Astrocyte of the cerebellum (primary cell): ENCODE measurements around the gene LRRC37B.
"Not testable (repeated sequence)": the region's sequence is repeated elsewhere in the genome, so short reads cannot be mapped to it uniquely, and the experiment has no call there.

Experiments
- DNase-seq: peaks from one replicate; pipeline ENCODE4 v3.0.0-alpha.2; 2011; ENCODE audit warnings: low read depth
- H3K4me3 ChIP-seq: 2 replicates; pipeline ENCODE4 v1.5.1; 2011; ENCODE audit warnings: mild to moderate bottlenecking, low read depth, low read length, moderate library complexity
- CTCF ChIP-seq: IDR thresholded peaks from 2 replicates; pipeline ENCODE4 v1.5.1; 2012; ENCODE audit warnings: low read length, low read depth, moderate library complexity, mild to moderate bottlenecking; ENCODE audit errors: missing control alignments
- in situ Hi-C: cut with HindIII; loops from 2 replicates; pipeline ENCODE4 v1.10.0; 2017; ENCODE audit warnings: low sequenced_read_pairs

Gene LRRC37B

DNA sequence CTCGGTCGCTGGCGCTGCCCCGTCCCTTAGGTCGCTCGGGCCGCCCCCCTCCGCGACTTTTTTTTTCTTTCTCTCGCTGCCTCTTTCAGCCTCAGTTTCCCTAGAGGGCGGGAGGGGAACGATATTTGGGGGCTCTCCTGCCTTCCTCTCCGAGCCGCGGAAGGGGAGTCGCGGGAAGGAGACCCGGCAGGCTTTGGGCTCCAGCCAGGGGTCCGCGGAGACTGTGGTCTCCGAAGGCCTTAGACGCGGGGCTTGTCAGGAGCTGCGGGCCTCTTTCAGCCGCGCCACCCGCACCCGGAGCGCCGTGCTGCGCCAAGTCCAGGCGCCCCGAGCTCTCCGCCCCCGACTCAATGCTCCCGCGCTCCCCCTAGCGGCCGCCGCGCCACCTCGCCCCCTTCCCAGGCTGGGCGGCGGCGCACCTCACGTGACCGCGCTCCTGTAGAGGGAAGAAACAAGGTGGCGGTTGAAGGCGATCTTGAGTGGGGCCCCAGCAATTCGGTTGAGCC lies at the start of gene LRRC37B:
LRRC37B (plus strand) TSS at position 427 of the 506 bp plus-strand sequence. CDS start 14,010 bp downstream, outside the sequence.
- in situ Hi-C loops = loop anchor here (10.0 kb wide), 1 partner anchor 138 kb away; the partner anchor contains the start of gene RHOT1
- H3K4me3 ChIP-seq = peak within 1 kb of the TSS; percentile 91
- DNase-seq = peak; percentile 28
- TF ChIP-seq CTCF = peak; percentile 85

- H3K4me3 ChIP-seq, in situ Hi-C loops, DNase-seq: not testable (repeated sequence)
Measured at GRCh38 chr17:31964131-31964530, 43.1 kb upstream of the LRRC37B start.

DNA sequence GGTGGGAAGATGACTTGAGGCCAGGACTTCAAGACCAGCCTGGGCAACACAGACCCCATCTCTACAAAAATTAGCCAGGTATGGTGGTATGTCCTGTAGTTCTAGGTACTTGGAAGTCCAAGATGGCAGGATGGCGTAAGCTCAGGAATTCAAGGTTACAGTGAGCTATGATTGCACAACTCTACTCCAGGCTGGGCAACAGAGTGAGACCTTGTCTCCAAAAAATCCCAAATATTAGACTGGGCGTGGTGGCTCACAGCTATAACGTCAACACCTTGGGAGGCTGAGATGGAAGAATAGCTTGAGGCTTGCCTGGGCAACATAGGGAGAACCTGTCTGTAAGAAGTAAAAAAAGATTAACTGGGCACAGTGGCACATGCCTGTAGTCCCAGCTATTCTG lies 39.5 kb upstream of the LRRC37B start:
- DNase-seq = no peak
- in situ Hi-C loops = no loop called here
- no peak overlapping the region for H3K4me3 ChIP-seq
- no peak for TF ChIP-seq CTCF

DNA sequence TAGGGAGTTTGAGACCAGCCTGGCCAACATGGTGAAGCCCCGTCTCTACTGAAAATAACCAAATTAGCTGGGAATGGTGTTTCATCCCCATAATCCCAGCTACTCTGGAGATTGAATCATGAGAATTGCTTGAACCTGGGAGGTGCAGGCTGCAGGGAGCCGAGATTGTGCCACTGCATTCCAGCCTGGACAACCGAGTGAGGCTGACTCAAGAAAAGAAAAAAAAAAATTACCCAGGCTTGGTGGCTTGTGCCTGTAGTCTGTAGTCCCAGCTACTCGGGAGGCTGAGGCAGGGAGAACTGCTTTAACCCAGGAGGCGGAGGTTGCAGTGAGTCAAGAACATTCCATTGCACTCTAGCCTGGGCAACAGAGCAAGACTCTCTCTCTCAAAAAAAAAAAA lies 36.8 kb upstream of the LRRC37B start:
- in situ Hi-C loops, H3K4me3 ChIP-seq, DNase-seq: not testable (repeated sequence)

DNA sequence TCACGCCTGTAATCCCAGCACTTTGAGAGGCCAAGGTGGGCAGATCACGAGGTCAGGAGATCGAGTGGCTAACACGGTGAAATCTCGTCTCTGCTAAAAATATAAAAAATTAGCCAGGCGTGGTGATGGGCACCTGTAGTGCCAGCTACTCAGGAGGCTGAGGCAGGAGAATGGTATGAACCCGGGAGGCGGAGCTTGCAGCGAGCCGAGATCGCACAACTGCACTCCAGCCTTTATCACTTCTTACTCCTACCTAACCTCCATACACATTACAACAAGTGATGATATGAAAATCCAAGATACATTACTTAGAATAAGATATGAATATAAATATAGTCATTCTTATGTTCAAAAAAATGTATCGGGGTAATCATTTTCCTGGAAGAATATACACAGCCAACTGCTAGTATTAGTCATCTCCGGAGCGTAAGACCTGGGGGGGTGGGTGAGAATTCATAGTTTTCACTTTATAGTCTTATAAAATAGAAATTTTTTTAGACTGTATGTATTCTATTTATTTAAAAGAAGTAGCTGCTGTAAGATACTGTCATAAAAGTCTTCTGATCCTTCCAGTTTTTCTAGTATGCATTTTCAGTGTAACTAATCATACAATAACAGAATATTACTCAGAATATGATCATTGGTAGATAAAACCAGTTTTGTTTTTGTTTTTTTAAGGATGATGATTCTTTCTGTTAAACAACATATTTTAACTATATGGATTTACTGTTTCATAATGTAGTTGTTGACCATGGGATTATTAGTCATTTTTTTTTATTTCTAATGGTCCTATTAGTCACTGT lies 32.7 kb upstream of the LRRC37B start:
- H3K4me3 ChIP-seq, in situ Hi-C loops: not testable (repeated sequence)

DNA sequence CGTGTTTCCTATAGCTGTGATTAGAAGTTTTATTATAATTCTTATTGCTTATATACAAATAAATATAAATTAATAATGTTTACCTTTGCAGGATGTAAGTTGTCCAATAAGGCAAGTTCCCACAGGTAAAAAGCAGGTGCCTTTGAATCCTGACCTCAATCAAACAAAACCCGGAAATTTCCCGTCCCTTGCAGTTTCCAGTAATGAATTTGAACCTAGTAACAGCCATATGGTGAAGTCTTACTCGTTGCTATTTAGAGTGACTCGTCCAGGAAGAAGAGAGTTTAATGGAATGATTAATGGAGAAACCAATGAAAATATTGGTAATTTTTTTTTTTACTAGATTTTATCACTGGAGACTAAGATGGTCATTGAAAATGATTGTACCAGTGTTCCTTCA lies 31.8 kb upstream of the LRRC37B start:
- in situ Hi-C loops, DNase-seq, H3K4me3 ChIP-seq: not testable (repeated sequence)

More for the DNA sequence above, 32.7 kb upstream of the LRRC37B start:
- DNase-seq = not testable (repeated sequence)

DNA sequence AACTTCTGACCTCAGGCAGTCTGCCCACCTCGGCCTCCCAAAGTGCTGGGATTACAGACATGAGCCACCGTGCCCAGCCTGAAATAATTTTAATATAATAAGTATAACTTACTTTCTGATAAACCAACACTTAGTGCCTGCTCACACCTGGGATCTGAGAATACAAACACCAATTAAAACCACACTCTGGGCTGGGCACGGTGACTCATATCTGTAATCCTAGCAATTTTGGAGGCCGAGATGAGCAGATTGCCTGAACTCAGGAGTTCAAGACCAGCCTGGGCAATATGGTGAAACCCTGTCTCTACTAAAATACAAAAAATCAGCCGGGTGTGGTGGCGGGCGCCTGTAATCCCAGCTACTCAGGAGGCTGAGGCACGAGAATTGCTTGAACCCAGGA lies 15.4 kb upstream of the LRRC37B start:
- H3K4me3 ChIP-seq, DNase-seq, in situ Hi-C loops: not testable (repeated sequence)

- no peak overlapping the region for H3K4me3 ChIP-seq
- in situ Hi-C loops = no loop called here
- DNase-seq = no peak
- TF ChIP-seq CTCF = no peak
Measured at GRCh38 chr17:31997005-31997404, 10.2 kb upstream of the LRRC37B start.

DNA sequence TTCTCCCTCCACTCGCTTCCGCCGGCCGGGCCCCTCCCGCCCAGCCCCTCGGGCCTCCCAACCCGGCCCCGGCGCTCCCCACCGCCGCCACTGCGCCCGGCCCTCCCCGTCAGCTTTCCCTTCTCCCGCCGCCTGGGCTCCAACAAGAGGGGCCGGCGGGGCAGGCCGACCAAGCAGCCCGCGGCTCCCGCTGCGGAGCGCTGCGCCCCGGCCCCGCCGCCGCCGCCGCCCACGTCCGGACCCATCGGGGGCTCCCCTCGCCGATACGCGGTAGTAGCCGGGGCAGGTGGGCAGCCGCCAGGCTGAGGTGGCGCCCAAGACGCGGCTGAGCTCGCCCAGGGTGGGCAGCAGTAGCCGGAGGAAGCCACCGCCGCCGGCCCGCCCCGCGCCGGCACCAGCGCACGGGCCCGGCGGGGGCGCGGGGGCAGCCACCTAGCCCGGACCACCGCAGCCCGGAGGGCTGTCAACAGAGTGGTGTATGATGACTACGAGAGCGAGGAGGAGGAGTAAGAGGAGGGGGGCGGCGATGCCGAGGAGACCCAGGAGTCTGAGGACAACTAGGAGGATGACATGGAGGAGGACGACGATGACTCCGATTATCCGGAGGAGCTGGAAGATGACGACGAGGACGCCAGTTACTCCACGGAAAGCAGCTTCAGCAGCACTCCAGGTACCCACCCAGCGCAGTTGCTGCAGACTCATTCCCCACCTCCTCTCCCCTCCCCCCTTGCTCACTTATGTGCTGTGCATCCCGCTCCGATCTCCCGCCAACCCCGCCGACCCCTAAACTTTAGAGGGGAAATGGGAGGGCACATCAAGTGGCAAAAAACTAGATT lies 498 bp downstream of the LRRC37B start:
- TF ChIP-seq CTCF = no peak
- DNase-seq = no peak
- in situ Hi-C loops = loop anchor here (10.0 kb wide), 1 partner anchor 137 kb away; the partner anchor contains the start of gene RHOT1
- H3K4me3 ChIP-seq = peak overlapping the region; percentile 91
